Cardiac muscle cell (in vitro differentiated cells and primary cell): ENCODE measurements around the gene SIRT3. TPM values are rescaled to one million over a fixed set of nuclear protein-coding genes. Genes with fewer than 3 reads are reported as not detected.
A peak's percentile ranks its signal among the peaks of the same experiment; 100 is the strongest.

Source experiments
- DNase-seq, 2 donors: peaks; one replicate each; pipeline versions ENCODE4 v3.0.0 to v3.0.0-alpha.2; 2010 to 2017; ENCODE audit warnings: low read depth in 1 of 2, low spot score in 1 of 2
- H3K27ac ChIP-seq: fragments of 200-600 bp; sonication (generic); 2 replicates; pipeline ENCODE4 v1.5.1; 2016
- H3K27me3 ChIP-seq: fragments of 200-600 bp; sonication (generic); 2 replicates; pipeline ENCODE4 v1.6.0; 2016; ENCODE audit warnings: control low read depth
- H3K36me3 ChIP-seq: fragments of 200-600 bp; sonication (generic); 2 replicates; pipeline ENCODE4 v1.5.1; 2016; ENCODE audit warnings: control low read depth
- H3K4me1 ChIP-seq: fragments of 200-600 bp; sonication (generic); 2 replicates; pipeline ENCODE4 v1.8.1; 2017; ENCODE audit warnings: low read depth, mild to moderate bottlenecking, mixed run types
- H3K4me3 ChIP-seq: fragments of 200-600 bp; sonication (generic); 2 replicates; pipeline ENCODE4 v1.5.1; 2016; ENCODE audit warnings: mild to moderate bottlenecking
- H3K9me3 ChIP-seq: fragments of 200-600 bp; sonication (generic); 2 replicates; pipeline ENCODE4 v1.5.1; 2017; ENCODE audit warnings: low read depth, mild to moderate bottlenecking, control low read depth
- polyA plus RNA-seq: library from polyadenylated mRNA; unstranded; fragments of >200 nt; fragmentation: Nextera tagmentation; extraction: Ambion mirVana; gene quantifications from 2 replicates; pipeline ENCODE4 v1.2.1, GENCODE V29; 2016
- total RNA-seq: library from RNA; depleted of rRNA; stranded (reverse); fragments of >200 nt; gene quantifications from 2 replicates; pipeline ENCODE4 v1.2.3, GENCODE V29; 2016
- TF ChIP-seq, protein P1 (sequence below): IDR thresholded peaks from 2 replicates; pipeline ENCODE4 v1.5.1; 2012; ENCODE audit warnings: low read depth, mild to moderate bottlenecking, low read length

The SIRT3 gene
- total and polyA plus RNA-seq, 2 experiments from 2014 or later, result 46.1 to 53.6 TPM

GRCh38 chr11:235180-235579 is 962 bp downstream of the SIRT3 start:
- TF ChIP-seq, protein P1, sequence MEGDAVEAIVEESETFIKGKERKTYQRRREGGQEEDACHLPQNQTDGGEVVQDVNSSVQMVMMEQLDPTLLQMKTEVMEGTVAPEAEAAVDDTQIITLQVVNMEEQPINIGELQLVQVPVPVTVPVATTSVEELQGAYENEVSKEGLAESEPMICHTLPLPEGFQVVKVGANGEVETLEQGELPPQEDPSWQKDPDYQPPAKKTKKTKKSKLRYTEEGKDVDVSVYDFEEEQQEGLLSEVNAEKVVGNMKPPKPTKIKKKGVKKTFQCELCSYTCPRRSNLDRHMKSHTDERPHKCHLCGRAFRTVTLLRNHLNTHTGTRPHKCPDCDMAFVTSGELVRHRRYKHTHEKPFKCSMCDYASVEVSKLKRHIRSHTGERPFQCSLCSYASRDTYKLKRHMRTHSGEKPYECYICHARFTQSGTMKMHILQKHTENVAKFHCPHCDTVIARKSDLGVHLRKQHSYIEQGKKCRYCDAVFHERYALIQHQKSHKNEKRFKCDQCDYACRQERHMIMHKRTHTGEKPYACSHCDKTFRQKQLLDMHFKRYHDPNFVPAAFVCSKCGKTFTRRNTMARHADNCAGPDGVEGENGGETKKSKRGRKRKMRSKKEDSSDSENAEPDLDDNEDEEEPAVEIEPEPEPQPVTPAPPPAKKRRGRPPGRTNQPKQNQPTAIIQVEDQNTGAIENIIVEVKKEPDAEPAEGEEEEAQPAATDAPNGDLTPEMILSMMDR, result no peak
- DNase-seq, result no peak
- Histone ChIP-seq H3K4me3 (peak overlapping the region; percentile 98), H3K27me3 (no peaks in the 10 kb centered on the region), H3K36me3 (no peaks in the 10 kb centered on the region), H3K9me3 (no peaks in the 10 kb centered on the region), H3K4me1 (peaks cover 10% of the 10 kb centered on the region), H3K27ac (peak overlapping the region; percentile 93)

GRCh38 chr11:232783-233565 is 3.2 kb downstream of the SIRT3 start:
- Histone ChIP-seq H3K36me3 (no peaks in the 10 kb centered on the region), H3K27me3 (no peaks in the 10 kb centered on the region), H3K27ac (no peak overlapping the region), H3K9me3 (no peaks in the 10 kb centered on the region), H3K4me1 (peaks cover 8% of the 10 kb centered on the region), H3K4me3 (no peak overlapping the region)
- TF ChIP-seq, protein P1, result no peak
- no peak for DNase-seq

DNA sequence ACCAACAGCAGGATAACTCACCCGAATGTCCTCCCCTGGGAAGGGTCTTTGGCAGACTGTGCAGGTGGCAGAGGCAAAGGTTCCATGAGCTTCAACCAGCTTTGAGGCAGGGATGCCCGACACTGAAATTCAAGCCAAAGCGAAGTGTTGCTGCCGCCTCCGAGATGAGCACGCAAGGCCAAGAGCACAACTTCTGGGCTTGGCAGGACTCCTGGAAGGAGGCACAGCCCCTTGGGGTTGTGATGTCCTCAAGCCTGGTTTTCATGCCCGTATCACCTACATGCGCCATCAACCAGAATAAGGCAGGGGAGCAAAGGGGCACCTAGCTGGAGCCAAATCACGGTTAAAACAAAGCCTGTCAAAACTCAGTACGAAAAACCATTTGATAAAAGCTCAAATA is 5.7 kb downstream of the SIRT3 start:
- no peak for DNase-seq
- TF ChIP-seq, protein P1, result no peak

DNA sequence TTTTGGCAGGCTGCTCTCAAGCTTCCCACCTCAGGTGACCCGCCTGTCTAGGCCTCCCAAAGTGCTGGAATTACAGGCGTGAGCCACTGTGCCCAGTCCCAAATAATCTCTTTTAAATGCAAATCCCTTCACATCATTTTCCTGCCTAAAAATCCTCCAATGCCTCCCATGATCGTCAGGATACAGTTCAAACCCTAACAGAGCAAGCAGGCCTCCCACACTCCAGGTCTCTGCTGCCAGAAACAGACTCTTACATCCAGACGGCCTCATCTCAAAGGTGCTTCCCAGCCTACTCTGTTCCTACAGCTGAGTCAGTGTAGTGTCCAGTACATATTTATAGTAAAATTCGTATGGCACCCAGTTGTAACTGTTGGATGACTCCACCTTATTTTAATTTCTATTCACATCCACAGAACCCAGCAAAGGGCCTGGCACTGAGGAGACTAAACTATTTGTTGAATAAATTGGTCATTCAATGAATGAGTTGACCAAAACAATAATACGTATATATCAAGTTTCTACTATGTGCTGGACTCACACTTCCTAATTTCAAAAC is 8.2 kb downstream of the SIRT3 start:
- TF ChIP-seq, protein P1, result no peak
- Histone ChIP-seq H3K4me3 (no peak overlapping the region), H3K4me1 (no peaks in the 10 kb centered on the region), H3K9me3 (no peaks in the 10 kb centered on the region), H3K27ac (no peak overlapping the region), H3K27me3 (no peaks in the 10 kb centered on the region), H3K36me3 (peaks cover 5% of the 10 kb centered on the region)
- no peak for DNase-seq

More for the DNA sequence above, 5.7 kb downstream of the SIRT3 start:
- peaks cover 3% of the 10 kb centered on the region for H3K4me1 ChIP-seq
- no peak overlapping the region for H3K4me3 ChIP-seq
- H3K27ac ChIP-seq, result no peak overlapping the region
- H3K9me3 ChIP-seq, result no peaks in the 10 kb centered on the region
- H3K36me3 ChIP-seq, result peaks cover 5% of the 10 kb centered on the region
- no peaks in the 10 kb centered on the region for H3K27me3 ChIP-seq

DNA sequence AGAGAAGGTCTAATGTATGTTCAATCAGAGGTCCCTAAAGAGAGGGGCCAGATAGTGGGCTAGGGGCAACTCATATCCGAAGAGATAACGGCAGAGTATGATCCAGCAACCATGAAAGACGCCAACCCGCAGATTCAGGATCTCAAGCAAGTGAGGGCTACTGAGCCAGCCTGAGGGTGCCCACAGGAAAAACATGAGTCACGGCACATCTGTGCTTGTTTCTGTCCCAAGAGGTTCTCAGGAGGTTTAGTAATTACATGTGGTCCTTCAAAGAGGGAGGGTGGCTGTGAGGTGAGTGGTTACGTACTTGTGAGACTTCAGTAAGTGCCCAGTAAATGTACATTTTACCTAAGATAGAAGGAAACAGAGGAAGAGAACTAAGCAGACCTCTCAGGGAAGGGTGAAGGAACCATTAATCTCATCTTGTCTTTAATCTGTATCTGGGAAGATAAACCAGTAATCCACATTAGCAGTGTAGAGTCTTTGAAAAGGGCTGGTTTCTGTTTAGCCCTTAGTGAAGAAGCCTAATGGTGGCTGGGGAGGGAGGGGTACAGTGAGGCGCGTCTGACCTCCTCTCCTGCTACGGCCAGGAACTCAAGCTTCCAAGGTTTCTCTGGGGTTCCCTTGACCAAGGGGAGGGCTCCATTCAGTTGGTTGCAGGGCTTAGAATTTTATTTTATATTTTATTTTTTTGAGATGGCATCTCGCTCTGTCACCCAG is 10.2 kb downstream of the SIRT3 start:
- DNase-seq, result peak in 1 of 2 donors; percentile 25
- TF ChIP-seq, protein P1, result no peak
- H3K27ac ChIP-seq, result no peak overlapping the region

More for the DNA sequence above, 10.2 kb downstream of the SIRT3 start:
- Histone ChIP-seq H3K4me1 (no peaks in the 10 kb centered on the region), H3K36me3 (peaks cover 5% of the 10 kb centered on the region), H3K4me3 (no peak overlapping the region), H3K9me3 (no peaks in the 10 kb centered on the region), H3K27me3 (no peaks in the 10 kb centered on the region)
